Measurements from ENCODE around the gene IFI6.
A peak's percentile ranks its signal among the peaks of the same experiment; 100 is the strongest.

IFI6 gene

DNA sequence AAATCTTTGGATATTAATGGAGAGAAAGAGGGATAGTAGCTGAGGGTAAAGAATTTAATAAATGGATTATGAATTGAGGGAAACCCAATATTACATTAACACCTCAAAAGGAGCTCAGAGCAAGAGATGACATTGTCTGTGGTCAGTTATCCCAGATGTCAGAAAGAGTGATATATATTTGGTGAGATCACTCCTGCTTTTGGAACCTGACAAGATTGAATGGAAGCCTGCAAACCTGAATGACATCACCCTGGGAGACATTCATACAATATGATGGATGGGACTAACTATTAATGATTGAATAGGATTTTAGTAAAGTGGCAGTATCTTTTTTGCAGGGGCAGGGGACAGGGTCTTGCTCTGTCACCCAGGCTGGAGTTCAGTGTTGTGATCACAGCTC, 6.8 kb upstream of the IFI6 start:
- DNase-seq = no peak
- intact Hi-C loops (cut with DNase I) = no loop called here

DNA sequence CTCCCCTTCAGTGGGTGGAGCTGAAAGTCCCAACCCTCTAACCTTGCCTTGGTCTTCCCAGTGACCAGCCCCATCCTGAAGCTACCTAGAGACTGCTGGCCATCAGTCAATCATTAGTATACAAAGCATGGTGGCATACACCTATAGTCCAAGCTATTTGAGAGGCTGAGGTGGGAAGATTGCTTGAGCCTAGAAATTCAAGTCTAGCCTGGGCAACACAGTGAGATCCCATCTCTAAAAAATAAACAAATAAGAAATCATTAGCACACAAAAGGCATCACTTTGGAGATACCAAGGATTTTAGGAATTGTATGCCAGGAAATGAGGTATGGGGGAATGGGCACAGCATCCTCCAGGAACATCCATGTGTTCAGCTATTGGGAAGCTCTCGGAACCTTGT, 4.4 kb upstream of the IFI6 start:
- no peak for DNase-seq
- intact Hi-C loops (cut with DNase I) = no loop called here

DNA sequence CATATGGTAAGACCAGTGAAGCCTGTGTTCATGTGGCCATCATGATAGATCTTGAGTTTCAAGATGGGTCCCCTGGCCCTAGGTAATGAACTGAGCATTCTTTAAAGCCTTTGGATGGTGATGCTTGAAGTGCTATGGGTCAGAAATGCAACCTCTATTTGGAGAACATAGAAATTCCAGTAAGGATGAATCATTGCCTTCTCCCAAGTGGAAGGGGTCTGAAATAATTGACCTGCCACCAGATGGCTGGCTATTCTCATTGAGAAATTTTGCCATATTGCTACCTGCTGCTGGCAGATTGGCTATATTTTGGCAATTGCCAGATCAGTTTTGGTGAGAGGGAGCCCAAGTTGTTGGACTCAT, 739 bp upstream of the IFI6 start:
- intact Hi-C loops (cut with DNase I) = no loop called here
- DNase-seq = no peak

DNA sequence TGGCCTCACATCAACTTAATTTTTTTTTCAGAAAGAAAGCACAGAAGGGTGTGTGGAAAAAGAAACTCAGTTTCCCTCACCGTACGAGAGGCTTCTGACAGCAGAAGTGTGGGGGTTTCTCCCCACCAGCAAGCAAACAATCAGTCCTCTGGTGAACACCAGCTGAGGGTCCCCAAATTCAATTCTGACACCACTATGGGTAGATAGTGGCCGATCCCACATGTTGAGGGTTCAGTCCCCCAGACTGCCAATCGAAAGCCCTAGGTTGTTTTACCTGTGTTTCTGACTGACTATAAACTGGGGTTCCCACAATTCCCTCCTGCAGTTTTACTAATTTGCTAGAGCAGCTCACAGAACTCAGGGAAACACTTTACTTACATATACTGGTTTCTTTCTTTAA, 2.1 kb downstream of the IFI6 start:
- intact Hi-C loops (cut with DNase I) = loop anchor here (1.0 to 10.0 kb wide), 2 partner anchors 55 to 275 kb away; partner anchors contain the start of genes FAM76A and GPR3
- DNase-seq = no peak

DNA sequence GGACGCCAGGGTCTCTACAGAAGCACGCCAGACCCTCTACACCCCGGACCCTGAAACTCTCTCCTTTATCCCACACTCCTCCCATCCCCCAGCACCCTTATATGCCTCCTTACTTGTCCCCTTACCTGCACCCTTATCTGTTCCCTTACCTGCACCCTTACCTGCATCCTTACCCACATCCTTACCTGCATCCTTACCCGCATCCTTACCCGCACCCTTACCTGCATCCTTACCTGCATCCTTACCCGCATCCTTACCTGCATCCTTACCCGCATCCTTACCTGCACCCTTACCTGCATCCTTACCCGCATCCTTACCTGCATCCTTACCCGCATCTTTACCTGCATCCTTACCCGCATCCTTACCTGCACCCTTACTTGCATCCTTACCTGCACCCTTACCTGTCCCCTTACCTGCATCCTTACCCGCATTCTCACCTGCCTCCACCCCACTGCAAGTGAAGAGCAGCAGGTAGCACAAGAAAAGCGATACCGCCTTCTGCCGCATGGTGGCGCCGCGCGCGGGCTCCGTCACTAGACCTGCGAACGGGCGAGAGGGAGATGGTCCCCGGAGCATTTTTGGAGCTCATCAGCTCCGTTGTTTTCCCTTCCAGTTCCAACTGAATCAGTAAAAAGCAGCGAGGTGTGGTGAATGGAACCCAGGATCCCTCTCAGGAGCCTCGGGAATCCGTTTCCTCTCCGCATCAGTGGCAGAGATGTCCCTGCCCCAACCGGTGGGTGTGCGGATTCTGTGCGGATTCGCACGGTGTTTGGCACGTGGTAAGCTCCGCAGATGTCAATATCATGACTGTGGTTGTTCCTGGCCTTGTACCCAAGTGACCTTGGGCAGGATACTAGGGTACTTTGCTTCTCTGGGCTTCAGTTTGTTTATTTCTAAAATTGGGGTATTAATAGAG, 2.9 kb downstream of the IFI6 start:
- intact Hi-C loops (cut with DNase I) = loop anchor here (1.0 to 10.0 kb wide), 2 partner anchors 56 to 274 kb away; partner anchors contain the start of genes FAM76A and GPR3
- DNase-seq = peak; percentile 68 to 97 (median 84)

DNA sequence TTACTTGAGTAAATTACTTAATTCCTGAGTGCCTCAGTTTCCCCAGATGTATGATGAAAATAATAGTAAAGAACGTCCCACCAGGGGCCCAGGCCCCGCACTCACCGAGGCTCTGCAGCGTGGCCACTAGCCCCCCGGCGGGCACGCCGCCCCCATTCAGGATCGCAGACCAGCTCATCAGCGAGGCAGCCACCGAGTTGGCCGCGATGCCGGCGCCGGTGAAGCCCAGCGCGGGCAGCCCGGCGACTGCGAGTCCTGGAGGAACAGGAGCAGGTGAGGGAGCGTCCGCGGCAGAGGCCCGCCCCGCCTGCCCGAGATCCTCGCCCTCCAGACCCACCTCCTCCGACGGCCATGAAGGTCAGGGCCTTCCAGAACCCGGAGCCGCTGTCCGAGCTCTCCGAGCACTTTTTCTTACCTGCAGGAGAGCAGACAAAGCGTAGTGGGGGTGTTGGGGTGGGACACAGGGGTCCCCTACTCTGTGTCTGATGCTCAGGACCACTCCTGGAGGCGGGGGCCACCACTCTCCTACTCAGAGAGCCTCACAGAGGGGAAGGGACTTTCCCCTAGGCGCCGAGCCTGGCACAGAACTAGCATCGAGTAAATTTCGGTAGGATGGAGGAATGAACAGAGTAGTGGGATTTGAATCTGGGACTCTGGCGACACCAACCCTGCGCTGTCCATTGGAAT, 3.7 kb downstream of the IFI6 start:
- DNase-seq = no peak
- intact Hi-C loops (cut with DNase I) = loop anchor here (10.0 kb wide), 1 partner anchor 273 kb away; the partner anchor contains the start of gene GPR3

DNA sequence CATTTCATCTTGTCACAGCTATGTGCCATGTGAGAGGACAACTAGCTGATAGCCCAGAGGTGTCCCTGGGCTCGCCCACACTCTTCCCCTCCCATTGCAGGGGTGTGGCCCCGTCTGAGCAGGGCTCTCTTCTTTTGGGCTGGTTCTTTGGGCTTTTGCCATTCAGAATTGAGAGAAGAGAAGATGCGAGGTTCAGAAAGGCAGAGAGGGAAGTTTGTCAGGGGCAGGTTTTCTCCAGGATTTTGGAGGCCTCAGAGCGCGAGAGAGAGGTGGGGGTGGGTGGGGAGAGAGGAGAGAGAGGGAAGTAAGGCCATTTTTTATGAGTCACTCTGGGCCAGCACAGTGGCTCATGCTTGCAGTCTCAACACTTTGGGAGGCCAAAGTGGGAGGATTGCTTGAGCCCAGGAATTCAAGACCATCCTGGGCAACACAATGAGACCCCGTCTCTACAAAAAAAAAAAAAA, 5.2 kb downstream of the IFI6 start:
- DNase-seq = no peak
- intact Hi-C loops (cut with DNase I) = loop anchor here (10.0 kb wide), 1 partner anchor 272 kb away; the partner anchor contains the start of gene GPR3

DNA sequence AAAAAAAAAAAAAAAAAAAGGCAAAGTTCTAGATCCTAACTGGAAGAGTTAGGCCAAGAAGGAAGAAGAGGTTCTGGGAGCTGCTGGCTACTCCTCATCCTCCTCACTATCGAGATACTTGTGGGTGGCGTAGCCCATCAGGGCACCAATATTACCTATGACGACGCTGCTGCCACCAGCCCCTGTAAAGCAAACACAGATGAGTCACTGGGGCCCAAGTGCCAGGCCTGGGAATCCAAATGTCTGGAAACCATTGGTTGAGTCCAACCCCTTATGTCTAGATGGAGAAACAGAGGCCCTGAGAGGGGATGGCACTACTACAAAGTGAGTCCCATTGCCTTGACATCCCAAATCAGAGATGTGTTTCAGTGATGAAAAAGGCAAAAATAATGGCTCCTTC, 5.7 kb downstream of the IFI6 start:
- intact Hi-C loops (cut with DNase I) = loop anchor here (10.0 kb wide), 1 partner anchor 271 kb away; the partner anchor contains the start of gene GPR3
- no peak for DNase-seq

DNA sequence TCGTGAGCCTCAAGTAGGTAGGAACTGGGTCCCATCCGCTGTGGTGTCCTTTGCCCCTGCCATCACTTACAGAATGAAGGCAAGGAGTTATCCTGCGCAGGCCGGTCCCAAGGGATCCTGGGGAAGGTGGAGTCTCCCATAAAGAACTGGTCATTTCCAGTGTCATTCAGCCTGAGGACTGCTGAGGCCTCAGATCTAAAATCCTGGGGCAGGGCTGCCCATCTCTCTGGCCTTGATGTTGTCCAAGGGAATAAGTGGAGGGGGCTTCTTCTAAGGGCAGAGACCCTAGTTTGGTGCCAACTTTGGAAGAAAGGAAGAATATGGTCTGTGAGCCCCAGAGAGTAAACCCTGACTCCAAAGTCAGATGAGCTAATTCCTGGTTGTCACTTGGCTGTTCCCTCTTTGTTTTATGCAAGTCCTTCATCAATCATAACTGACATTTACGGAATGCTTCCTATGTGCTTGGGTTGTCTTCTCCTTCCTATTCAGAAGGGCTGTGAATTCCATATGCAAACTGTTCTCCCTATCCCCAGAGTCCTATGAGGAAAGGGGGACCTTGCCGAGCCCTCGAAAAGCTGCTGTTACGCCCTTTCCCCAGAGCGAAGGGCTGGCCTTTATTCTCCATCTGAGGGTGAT, 6.9 kb downstream of the IFI6 start:
- peak in 1 of 10 donors; percentile 9 for DNase-seq
- intact Hi-C loops (cut with DNase I) = loop anchor here (10.0 kb wide), 1 partner anchor 270 kb away; the partner anchor contains the start of gene GPR3

DNA sequence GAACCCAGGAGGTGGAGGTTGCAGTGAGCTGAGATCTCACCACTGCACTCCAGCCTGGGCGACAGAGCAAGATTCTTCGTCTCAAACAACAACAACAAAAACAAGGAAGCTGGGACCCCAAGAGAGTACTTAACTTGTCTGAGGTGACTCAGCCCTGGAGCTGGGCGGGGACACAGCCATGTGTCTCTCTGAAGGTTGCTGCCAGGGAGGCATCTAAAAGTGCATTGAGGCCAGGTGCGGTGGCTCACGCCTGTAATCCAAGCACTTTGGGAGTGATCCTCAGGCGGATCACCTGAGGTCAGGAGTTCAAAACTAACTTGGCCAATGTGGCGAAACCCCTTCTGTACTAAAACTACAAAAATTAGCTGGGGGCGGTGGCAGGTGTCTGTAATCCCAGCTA, 7.7 kb downstream of the IFI6 start:
- DNase-seq = peak in 1 of 10 donors; percentile 35
- intact Hi-C loops (cut with DNase I) = loop anchor here (10.0 kb wide), 1 partner anchor 269 kb away; the partner anchor contains the start of gene GPR3

DNA sequence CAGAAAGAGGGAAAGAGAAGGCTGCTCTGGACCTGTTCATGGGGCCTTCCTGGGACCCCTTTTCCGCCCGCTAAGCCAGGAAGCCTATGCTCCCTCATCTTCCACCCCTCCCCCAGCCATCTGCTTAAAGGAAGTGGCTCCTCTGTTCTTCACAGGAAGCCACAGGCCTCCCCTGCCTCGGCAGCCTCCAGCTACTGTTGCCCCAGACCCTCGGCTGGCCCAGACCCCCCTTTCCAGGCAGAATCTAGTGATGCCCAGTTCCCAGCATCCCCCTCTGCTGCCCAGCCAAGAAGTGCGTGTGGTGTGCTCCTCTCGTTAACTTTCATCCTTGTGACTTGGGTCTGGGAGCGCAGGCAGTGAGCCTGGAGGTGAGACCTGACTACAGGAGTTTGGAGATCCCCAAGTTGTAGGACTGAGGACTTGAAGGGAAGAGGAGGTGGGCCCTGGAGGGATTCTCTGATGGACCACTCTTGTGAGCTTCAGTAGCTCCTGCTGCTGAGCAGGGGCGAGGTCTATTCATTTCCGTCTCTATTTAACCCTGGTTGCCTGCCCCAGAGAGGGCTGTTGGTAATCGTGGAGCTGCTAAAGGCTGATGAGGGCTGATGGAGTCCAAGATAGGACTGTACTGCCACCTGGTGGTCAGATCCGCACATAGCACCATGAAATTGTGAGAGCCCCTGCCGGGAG, 9.1 kb downstream of the IFI6 start:
- DNase-seq = peak; percentile 68 to 97 (median 89)
- intact Hi-C loops (cut with DNase I) = loop anchor here (1.0 to 10.0 kb wide), 3 partner anchors 54 to 362 kb away; partner anchors contain the start of gene GPR3

DNA sequence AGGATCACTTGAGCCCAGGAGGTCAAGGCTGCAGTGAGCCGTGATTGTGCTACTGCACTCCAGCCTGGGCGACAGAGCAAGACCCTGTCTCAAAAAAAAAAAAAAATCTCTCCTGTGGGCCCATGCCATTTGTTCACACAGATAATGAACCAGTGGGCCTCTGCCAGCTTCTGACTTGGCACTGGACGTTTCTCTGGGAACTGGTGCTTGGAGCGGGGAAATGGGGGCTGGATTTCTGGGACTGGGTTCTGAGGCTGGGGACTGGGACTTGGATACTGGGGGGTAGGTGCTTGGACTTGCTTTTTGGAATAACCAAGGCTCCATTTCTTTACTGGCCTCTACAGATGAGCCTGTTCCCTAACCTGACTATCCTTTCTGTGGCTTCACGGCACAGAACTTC, 9.7 kb downstream of the IFI6 start:
- peak in 1 of 10 donors; percentile 41 for DNase-seq
- intact Hi-C loops (cut with DNase I) = loop anchor here (2.0 to 10.0 kb wide), 2 partner anchors 267 to 361 kb away; partner anchors contain the start of gene GPR3

DNA sequence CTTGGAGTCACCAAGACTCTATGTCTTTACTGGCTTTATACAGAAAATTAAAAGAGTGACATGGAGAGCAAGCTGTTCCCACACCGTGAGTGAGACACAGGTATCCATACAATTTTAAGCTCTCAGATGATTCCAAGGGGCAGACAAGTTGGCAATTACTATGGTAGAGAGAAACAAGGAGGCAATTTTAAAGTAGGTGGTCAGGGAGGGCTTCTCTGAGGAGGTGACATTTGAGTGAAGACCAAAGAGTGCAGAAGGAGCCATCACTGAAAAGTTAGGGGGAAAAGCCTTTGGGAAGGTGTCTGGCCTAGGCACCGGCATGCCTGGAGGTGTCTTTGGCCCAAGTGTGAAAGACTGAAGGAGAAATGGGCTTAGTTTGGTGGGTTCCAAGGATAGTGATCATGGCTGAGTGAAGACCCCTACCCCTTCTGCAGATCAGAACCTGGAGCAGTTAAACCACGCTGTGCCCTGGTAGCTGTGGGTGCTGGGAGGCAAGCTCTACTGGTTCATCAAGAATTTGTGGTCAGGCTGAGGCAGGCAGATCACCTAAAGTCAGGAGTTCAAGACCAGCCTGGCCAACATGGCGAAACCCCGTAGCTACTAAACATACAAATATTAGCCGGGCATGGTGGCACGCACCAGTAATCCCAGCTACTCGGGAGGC, 10.4 kb downstream of the IFI6 start:
- no peak for DNase-seq
- intact Hi-C loops (cut with DNase I) = loop anchor here (2.0 to 10.0 kb wide), 2 partner anchors 267 to 361 kb away; partner anchors contain the start of gene GPR3

DNA sequence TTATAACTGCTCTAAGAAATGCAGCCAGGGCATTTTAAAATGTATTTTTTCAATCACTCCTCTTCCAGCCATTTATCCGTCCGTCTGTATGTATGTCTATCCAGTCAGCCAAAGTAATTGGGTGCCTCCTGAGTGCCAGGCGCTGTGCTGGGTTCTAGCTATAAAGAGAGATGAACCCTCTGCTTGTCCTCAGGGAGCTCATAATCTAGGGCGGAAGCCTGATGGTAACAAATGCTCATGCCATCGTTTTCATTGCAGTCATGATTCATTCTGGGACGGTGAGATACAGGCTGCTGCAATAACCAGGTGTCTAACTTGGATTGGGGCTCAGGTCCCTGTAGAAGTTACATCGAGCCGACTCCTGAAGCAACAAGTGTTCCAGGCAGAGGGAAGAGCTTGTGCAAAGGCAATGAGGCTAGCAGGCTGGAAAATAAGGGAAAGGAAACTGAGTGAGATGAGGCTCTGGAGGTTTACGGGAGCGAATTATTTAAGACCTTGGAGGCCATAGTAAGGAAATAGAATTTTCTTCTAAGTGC, 11.6 kb downstream of the IFI6 start:
- intact Hi-C loops (cut with DNase I) = loop anchor here (10.0 kb wide), 1 partner anchor 266 kb away; the partner anchor contains the start of gene GPR3
- DNase-seq = no peak

DNA sequence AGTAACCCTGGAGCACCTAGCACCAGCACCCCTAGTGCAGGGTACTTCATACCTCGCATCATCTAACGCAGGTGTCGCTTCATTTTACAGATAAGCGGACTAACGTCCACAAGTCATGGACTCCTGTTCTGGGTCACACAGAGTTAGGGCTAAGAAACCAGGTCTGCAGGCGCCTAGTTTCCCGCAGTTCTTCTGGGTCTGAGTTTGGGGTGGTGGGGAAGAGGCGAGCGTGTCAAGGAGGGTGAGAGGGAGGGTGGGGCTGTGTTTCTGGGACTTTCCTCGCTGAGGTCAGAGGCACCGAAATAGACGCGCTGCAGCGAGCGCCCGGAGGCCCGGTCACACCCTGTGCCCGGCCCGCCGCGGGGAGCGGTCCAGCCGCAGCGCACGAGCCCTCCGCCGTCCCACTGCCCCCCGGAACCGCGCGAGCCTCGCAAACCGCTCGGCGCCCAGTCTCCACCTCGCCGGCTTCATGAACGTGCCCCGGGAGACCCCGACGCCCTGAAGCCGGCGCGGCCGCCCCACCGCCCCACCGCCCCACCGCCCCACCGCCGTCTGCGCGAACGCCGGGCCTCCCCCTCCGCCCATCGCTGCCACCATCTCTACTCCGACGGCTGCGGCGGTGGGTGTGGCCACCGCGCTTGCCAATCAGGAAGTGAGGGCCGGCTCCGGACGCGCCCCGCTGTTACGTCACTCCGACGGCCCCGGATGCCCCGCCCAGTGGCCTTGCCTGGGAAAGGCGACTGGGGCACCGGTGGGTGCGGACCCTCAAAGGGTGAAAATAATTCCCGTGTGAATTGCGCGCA, 12.3 kb downstream of the IFI6 start:
- DNase-seq = peak; percentile 51 to 97 (median 79)
- intact Hi-C loops (cut with DNase I) = loop anchor here (10.0 kb wide), 1 partner anchor 265 kb away; the partner anchor contains the start of gene GPR3

DNA sequence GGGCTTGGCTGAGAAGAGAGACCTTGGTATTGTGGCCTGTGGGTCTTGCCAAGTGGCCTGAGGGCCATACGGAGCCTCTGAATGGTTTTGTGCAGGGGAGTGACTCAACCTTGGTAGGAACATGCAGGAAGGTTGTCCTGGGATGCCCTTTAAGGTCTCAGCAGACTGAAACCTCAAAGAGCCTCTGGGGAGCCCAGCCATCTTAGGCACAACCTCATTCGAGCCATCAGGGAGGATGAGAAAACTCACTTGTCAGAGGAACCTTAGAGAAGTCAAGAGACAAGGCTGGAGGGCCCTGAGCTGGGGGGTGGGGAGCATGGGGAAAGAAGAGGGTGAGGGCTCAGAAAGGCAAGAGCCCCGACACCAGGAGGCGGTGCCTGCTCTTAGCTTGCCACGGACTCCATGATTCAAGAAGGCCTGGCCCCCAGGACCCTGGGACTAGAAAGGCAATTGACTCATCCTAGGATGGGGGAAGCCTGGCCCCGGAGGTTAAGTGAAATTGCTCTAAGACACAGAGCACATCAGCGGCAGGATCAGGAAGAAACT, 13.0 kb downstream of the IFI6 start:
- intact Hi-C loops (cut with DNase I) = no loop called here
- DNase-seq = peak in 1 of 10 donors; percentile 52

DNA sequence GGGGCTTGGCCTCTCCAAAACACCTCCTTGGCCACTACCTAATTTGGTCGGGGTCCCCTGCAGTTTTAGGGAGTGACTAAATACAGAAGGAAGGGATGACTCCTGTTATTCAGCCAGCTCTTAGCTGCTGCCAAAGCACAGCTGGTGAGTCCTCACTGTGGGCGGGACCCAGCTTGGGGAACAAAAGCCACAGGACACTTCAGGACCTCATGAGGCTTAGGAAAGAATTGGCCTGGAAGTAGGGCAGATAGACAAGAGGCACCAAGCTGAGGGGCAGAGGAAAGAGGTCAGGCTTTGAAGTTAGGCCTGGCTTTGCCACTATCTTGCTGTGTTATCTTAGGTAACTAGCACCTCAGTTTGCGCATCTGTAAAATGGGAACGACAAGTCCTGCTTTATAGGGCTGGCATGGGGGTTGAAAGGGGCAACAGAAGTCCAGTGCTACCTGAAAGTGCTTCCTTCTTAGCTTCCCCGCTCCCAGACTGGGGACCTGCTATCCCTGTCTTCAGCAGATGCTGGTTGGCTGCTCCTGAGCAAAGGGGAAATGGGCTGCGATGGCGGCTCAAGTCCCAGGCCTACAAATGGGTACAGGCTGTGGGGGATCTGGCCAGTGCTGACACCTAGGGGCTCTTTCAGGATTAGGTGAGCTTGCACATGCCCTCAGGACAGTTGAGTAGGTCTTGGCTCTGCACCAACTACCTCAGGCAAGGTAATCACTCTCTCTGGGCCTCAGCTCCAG, 15.7 kb downstream of the IFI6 start:
- DNase-seq = peak in 2 of 10 donors; percentile 44 to 49
- intact Hi-C loops (cut with DNase I) = no loop called here
